ENCODE data around the gene FNDC5. TPM values are rescaled to one million over a fixed set of nuclear protein-coding genes. Genes with fewer than 3 reads are reported as not detected.
A peak's percentile ranks its signal among the peaks of the same experiment; 100 is the strongest.

The FNDC5 gene
- total and polyA plus RNA-seq, 2 of the 13 experiments (the other 11 are each of a cell fraction or from before 2014, with no cell fraction given) = 1.4 to 3.1 TPM

GRCh38 chr1:32900371-32900955, 29.8 kb upstream of the FNDC5 start:
- in situ Hi-C loops (cut with HindIII; ENCODE audit: extremely low pct_ligation_motif_present, low pct_unique_long_range_greater_than_20kb) = no loop called here

GRCh38 chr1:32899586-32900296, 29.0 kb upstream of the FNDC5 start:
- DNase-seq (ENCODE audit: low spot score) = no peak
- H4K20me1 ChIP-seq (ENCODE audit: insufficient read depth, low read length) = 0 out of 2 replicates have a peak, but pooled peaks cover 2% of the 10 kb centered on the region
- in situ Hi-C loops (cut with HindIII; ENCODE audit: extremely low pct_ligation_motif_present, low pct_unique_long_range_greater_than_20kb) = no loop called here
- FAIRE-seq = no peak
- no TSS peak for BruUV-seq (replicated peaks)
- no peak overlapping the region for H3K4me3 ChIP-seq (replicated peaks in 1 of 3; ENCODE audit: insufficient read depth in 1 of 3, low read depth in 2 of 3, low read length in 3 of 3)
- no peak overlapping the region for H2AFZ ChIP-seq (ENCODE audit: low read length)
- H3K4me1 ChIP-seq (ENCODE audit: insufficient read depth, low read length) = no peaks in the 10 kb centered on the region
- no peaks in the 10 kb centered on the region for H3K79me2 ChIP-seq (ENCODE audit: insufficient read depth, low read length)
- ATAC-seq = no peak
- H3K36me3 ChIP-seq (replicated peaks in 1 of 2; ENCODE audit: control insufficient read depth in 1 of 2, insufficient read depth in 2 of 2, low read length in 2 of 2) = no peaks in the 10 kb centered on the region
- no peak overlapping the region for H3K4me2 ChIP-seq (ENCODE audit: low read depth, low read length)
- no peak overlapping the region for H3K27ac ChIP-seq (ENCODE audit: extremely low read length, insufficient read depth, low read length)
- ChIA-PET POLR2A (no interaction called here), CTCF (ENCODE audit: low intra/inter-chr PET ratio, low total read pairs) (no interaction called here)
- 13% methylated on average over 1 of the region's 7 CpGs for WGBS (ENCODE audit: low lambda C conversion rate)
- peaks cover 13 to 50% of the 10 kb centered on the region in 2 experiments for H3K27me3 ChIP-seq (ENCODE audit: control insufficient read depth in 1 of 2, insufficient read depth in 2 of 2, low read length in 2 of 2)
- H3K9me3 ChIP-seq (ENCODE audit: low read length) = no peaks in the 10 kb centered on the region
- H3K9ac ChIP-seq (ENCODE audit: insufficient read depth, low read depth, low read length) = no peak overlapping the region
- intact Hi-C loops (cut with micrococcal nuclease; ENCODE audit: unreplicated experiment) = no loop called here
- TF ChIP-seq MED13 (CRISPR knock-in tag; IDR thresholded peaks at IDR 0.05) = no peak
- TF ChIP-seq ZSCAN25 (CRISPR knock-in tag; IDR thresholded peaks at IDR 0.05) = no peak
- TF ChIP-seq ZNF326 (CRISPR knock-in tag; IDR thresholded peaks at IDR 0.05; ENCODE audit: borderline replicate concordance) = no peak
- no peak for TF ChIP-seq NFE2L2 (IDR thresholded peaks at IDR 0.05; ENCODE audit: low read length)
- TF ChIP-seq, protein P1, sequence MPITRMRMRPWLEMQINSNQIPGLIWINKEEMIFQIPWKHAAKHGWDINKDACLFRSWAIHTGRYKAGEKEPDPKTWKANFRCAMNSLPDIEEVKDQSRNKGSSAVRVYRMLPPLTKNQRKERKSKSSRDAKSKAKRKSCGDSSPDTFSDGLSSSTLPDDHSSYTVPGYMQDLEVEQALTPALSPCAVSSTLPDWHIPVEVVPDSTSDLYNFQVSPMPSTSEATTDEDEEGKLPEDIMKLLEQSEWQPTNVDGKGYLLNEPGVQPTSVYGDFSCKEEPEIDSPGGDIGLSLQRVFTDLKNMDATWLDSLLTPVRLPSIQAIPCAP (CRISPR knock-in tag; IDR thresholded peaks at IDR 0.05; ENCODE audit: low read depth) = no peak
- no peak for TF ChIP-seq ARID4A (CRISPR knock-in tag; IDR thresholded peaks at IDR 0.05; ENCODE audit: borderline replicate concordance)
- no peak for TF ChIP-seq KMT2A (CRISPR knock-in tag; IDR thresholded peaks at IDR 0.05)
- no peak for TF ChIP-seq KDM6A (CRISPR knock-in tag; IDR thresholded peaks at IDR 0.05; ENCODE audit: low read depth)

More at GRCh38 chr1:32900371-32900955, 29.8 kb upstream of the FNDC5 start:
- POLR2A ChIA-PET = no interaction called here
- no peak overlapping the region for H2AFZ ChIP-seq (ENCODE audit: low read length)
- H3K4me3 ChIP-seq (replicated peaks in 1 of 3; ENCODE audit: insufficient read depth in 1 of 3, low read depth in 2 of 3, low read length in 3 of 3) = peak overlapping the region in 2 of 3 experiments; percentile 39 to 72; a peak in 3 of 6 replicates
- CTCF ChIA-PET (ENCODE audit: low intra/inter-chr PET ratio, low total read pairs) = no interaction called here
- FAIRE-seq = no peak
- H3K4me1 ChIP-seq (ENCODE audit: insufficient read depth, low read length) = no peaks in the 10 kb centered on the region
- H3K79me2 ChIP-seq (ENCODE audit: insufficient read depth, low read length) = no peaks in the 10 kb centered on the region
- intact Hi-C loops (cut with micrococcal nuclease; ENCODE audit: unreplicated experiment) = no loop called here
- no peak; the same call in 1 of the 3 replicates for ATAC-seq
- no peak for DNase-seq (ENCODE audit: low spot score)
- TF ChIP-seq MTERF4 (CRISPR knock-in tag; IDR thresholded peaks at IDR 0.05) = no peak
- TF ChIP-seq EZH2 (conservative IDR thresholded peaks at IDR 0.05; ENCODE audit: low read depth, low read length) = 0 out of 2 replicates have a peak, but pooled peaks have one; percentile 54
- 0 out of 2 replicates have a peak, but pooled peaks have one; percentile 38 for TF ChIP-seq NRL (CRISPR knock-in tag; IDR thresholded peaks at IDR 0.05; ENCODE audit: borderline replicate concordance)
- H3K27me3 ChIP-seq (ENCODE audit: control insufficient read depth in 1 of 2, insufficient read depth in 2 of 2, low read length in 2 of 2) = peaks cover 11 to 48% of the 10 kb centered on the region in 2 experiments
- no peaks in the 10 kb centered on the region for H3K9me3 ChIP-seq (ENCODE audit: low read length)
- no peaks in the 10 kb centered on the region for H4K20me1 ChIP-seq (ENCODE audit: insufficient read depth, low read length)
- H3K27ac ChIP-seq (ENCODE audit: extremely low read length, insufficient read depth, low read length) = no peak overlapping the region
- H3K4me2 ChIP-seq (ENCODE audit: low read depth, low read length) = peak overlapping the region; percentile 78; the same call in 1 of the 2 replicates
- no peaks in the 10 kb centered on the region for H3K36me3 ChIP-seq (replicated peaks in 1 of 2; ENCODE audit: control insufficient read depth in 1 of 2, insufficient read depth in 2 of 2, low read length in 2 of 2)
- BruUV-seq (replicated peaks) = no TSS peak
- no peak overlapping the region for H3K9ac ChIP-seq (ENCODE audit: insufficient read depth, low read depth, low read length)
- WGBS (ENCODE audit: low lambda C conversion rate) = 40% methylated on average over 19 of the region's 22 CpGs
